Measurements from ENCODE around the gene DGKZ.

- TF ChIP-seq POLR2A (IDR thresholded peaks at IDR 0.05; ENCODE audit: low read length) (no peak), GATA1 (IDR thresholded peaks at IDR 0.05; ENCODE audit: low read depth, low read length) (no peak)
Observed at GRCh38 chr11:46414466-46414796, 67.2 kb downstream of the DGKZ start.
